GM12878 (cell line): ENCODE results near the gene PRM1. TPM values are rescaled to one million over a fixed set of nuclear protein-coding genes. Genes with fewer than 3 reads are reported as not detected.

ENCODE experiments used
- ATAC-seq: fragments of 200-7000 bp; cut with Tn5 transposase; 3 replicates; pipeline ENCODE4 v1.9.1; 2020; ENCODE audit warnings: mild to moderate bottlenecking, moderate library complexity
- BruUV-seq: library from RNA; stranded (reverse); fragments of 400-500 nt; replicated peaks from 2 replicates; lab custom pipeline; 2021; lab: Mats Ljungman, UMichigan
- CTCF ChIA-PET: fragments of 300-600 bp; sonication (Branson Sonifier 250); formaldehyde crosslinking; extraction: SDS; loops from one replicate; lab custom pipeline; 2021; ENCODE audit warnings: inconsistent platforms; lab: Yijun Ruan, JAX
- POLR2A ChIA-PET: fragments of 350-600 bp; formaldehyde crosslinking; extraction: SDS; loops from one replicate; lab custom pipeline; 2021; ENCODE audit warnings: inconsistent platforms; lab: Charles Lee
- RAD21 ChIA-PET: fragments of 300-600 bp; sonication (Branson Sonifier 250); formaldehyde crosslinking; loops from one replicate; lab custom pipeline; 2023; ENCODE audit warnings: antibody characterized with exemption; ENCODE audit not compliant: unreplicated experiment; lab: Charles Lee
- SMC1A ChIA-PET: fragments of 300-600 bp; sonication (Branson Sonifier 250); formaldehyde crosslinking; loops from one replicate; lab custom pipeline; 2023; ENCODE audit not compliant: unreplicated experiment, uncharacterized antibody; lab: Charles Lee
- DNase-seq: peaks from one replicate; pipeline ENCODE4 v3.0.0-alpha.2; 2011; ENCODE audit warnings: low read depth, low spot score
- FAIRE-seq: peaks from 3 replicates; lab custom pipeline; 2011; peaks lifted over from hg19 to GRCh38; lab: Jason Lieb, UNC
- H2AFZ ChIP-seq: 2 replicates; pipeline ENCODE4 v1.6.0; 2011; ENCODE audit warnings: low read depth, low read length, control low read depth; ENCODE audit not compliant: control insufficient read depth
- H3K27ac ChIP-seq: 2 replicates; pipeline ENCODE4 v1.5.1; 2011; ENCODE audit warnings: control low read depth; ENCODE audit not compliant: control insufficient read depth, insufficient read depth
- H3K27me3 ChIP-seq, 2 experiments: replicated peaks in 1 of 2; 2 replicates each; pipeline versions ENCODE4 v1.6.0 to v1.6.1; 2011; ENCODE audit warnings: low read length in 1 of 2; ENCODE audit not compliant: control insufficient read depth in 2 of 2, insufficient read depth in 2 of 2
- H3K36me3 ChIP-seq, 2 experiments: 2 replicates each; pipeline ENCODE4 v1.5.1; 2011; ENCODE audit warnings: low read length in 1 of 2; ENCODE audit not compliant: control insufficient read depth in 2 of 2, insufficient read depth in 2 of 2
- H3K4me1 ChIP-seq: 2 replicates; pipeline ENCODE4 v1.6.1; 2011; ENCODE audit warnings: mild to moderate bottlenecking, low read length, moderate library complexity, mixed read lengths; ENCODE audit not compliant: control insufficient read depth, insufficient read depth
- H3K4me2 ChIP-seq: 2 replicates; pipeline ENCODE4 v1.6.0; 2011; ENCODE audit warnings: control low read depth; ENCODE audit not compliant: control insufficient read depth, insufficient read depth
- H3K4me3 ChIP-seq: fragments of 200-600 bp; sonication (generic); 2 replicates; pipeline ENCODE4 v1.5.1; 2016
- H3K79me2 ChIP-seq: 2 replicates; pipeline ENCODE4 v1.6.0; 2011; ENCODE audit warnings: low read length; ENCODE audit not compliant: control insufficient read depth, insufficient read depth
- H3K9ac ChIP-seq: 2 replicates; pipeline ENCODE4 v1.8.0; 2011; ENCODE audit warnings: low read length, control low read depth, mixed read lengths; ENCODE audit not compliant: control insufficient read depth, insufficient read depth
- H3K9me3 ChIP-seq: replicated peaks from 3 replicates; pipeline ENCODE4 v1.5.1; 2011; ENCODE audit warnings: mild to moderate bottlenecking, low read length; ENCODE audit not compliant: control insufficient read depth, insufficient read depth
- H4K20me1 ChIP-seq: 2 replicates; pipeline ENCODE4 v1.6.0; 2011; ENCODE audit not compliant: control insufficient read depth, insufficient read depth
- CBFB ChIP-seq: IDR thresholded peaks from 2 replicates; pipeline ENCODE4 v1.6.1; 2016; ENCODE audit warnings: antibody characterized with exemption, low read depth
- ETV6 ChIP-seq, 2 experiments: fragments of 450-650 bp in 1 of 2; IDR thresholded peaks in 1 of 2; conservative IDR thresholded peaks in 1 of 2; 2 replicates each; pipeline ENCODE4 v1.6.1; 2014; ENCODE audit warnings: antibody characterized with exemption in 1 of 2, borderline replicate concordance in 1 of 2, low read depth in 1 of 2, mild to moderate bottlenecking in 1 of 2, moderate library complexity in 1 of 2
- EZH2 ChIP-seq: IDR thresholded peaks from 2 replicates; pipeline ENCODE4 v1.6.1; 2012; ENCODE audit warnings: low read depth, mild to moderate bottlenecking, control low read depth, inconsistent platforms, low read length, borderline replicate concordance; ENCODE audit not compliant: control insufficient read depth
- IRF3 ChIP-seq: fragments of 450-650 bp; IDR thresholded peaks from 2 replicates; pipeline ENCODE4 v1.6.1; 2014; ENCODE audit warnings: mild to moderate bottlenecking
- IRF4 ChIP-seq: IDR thresholded peaks from 2 replicates; pipeline ENCODE4 v1.6.1; 2011; ENCODE audit warnings: low read depth, low read length
- MTA3 ChIP-seq: IDR thresholded peaks from 2 replicates; pipeline ENCODE4 v1.6.1; 2012; ENCODE audit warnings: low read length, inconsistent platforms, borderline replicate concordance
- MXI1 ChIP-seq: fragments of 150-350 bp; IDR thresholded peaks from 2 replicates; pipeline ENCODE4 v1.6.1; 2011; ENCODE audit warnings: low read depth, mild to moderate bottlenecking, inconsistent platforms, low read length, improper control_type of control experiment
- RB1 ChIP-seq: fragments of 450-650 bp; formaldehyde crosslinking; IDR thresholded peaks from 2 replicates; pipeline ENCODE4 v1.6.1; 2017; ENCODE audit warnings: mild to moderate bottlenecking, borderline replicate concordance
- RFX5 ChIP-seq: IDR thresholded peaks from 2 replicates; pipeline ENCODE4 v1.6.1; 2011; ENCODE audit warnings: low read depth, low read length, improper control_type of control experiment
- SKIL ChIP-seq: fragments of 450-650 bp; IDR thresholded peaks from 2 replicates; pipeline ENCODE4 v1.6.1; 2017; ENCODE audit warnings: mild to moderate bottlenecking, low read depth, inconsistent platforms; ENCODE audit not compliant: poor library complexity, severe bottlenecking
- SPI1 ChIP-seq: IDR thresholded peaks from 2 replicates; pipeline ENCODE4 v1.6.1; 2011; ENCODE audit warnings: low read depth, mild to moderate bottlenecking, low read length, moderate library complexity, borderline replicate concordance; ENCODE audit not compliant: insufficient read depth
- WGBS: methylation state at CpG from one replicate; pipeline ENCODE4 v1.1.6; 2016; ENCODE audit warnings: low lambda C conversion rate; ENCODE audit not compliant: insufficient replicate concordance, insufficient coverage; ENCODE audit errors: missing lambda C conversion rate; 5-methylcytosine and 5-hydroxymethylcytosine counted together
- in situ Hi-C: fragments of 300-500 bp; cut with MboI; formaldehyde crosslinking; loops from 9 replicates; pipeline ENCODE4 v1.14.3; 2018; ENCODE audit warnings: mixed read lengths
- intact Hi-C: fragments of 100-400 bp; cut with micrococcal nuclease; formaldehyde crosslinking; loops from one replicate; pipeline ENCODE4 v1.14.2; 2022; ENCODE audit not compliant: unreplicated experiment
- polyA plus RNA-seq, 11 experiments: library from polyadenylated mRNA; depleted of rRNA in 4 of 11; unstranded in 6 of 11; stranded (reverse) in 5 of 11; fragments of >200 nt; fragmentation: Nextera tagmentation in 4 of 11; fragmentation: Illumina TruSeq in 1 of 11; extraction: Ambion mirVana in 4 of 11; extraction: Trizol in 1 of 11; gene quantifications; 1 replicate in 1 of 11; 2 replicates in 10 of 11; pipeline versions ENCODE4 v1.2.1 to v1.2.3, GENCODE V29; 2011 to 2016; ENCODE audit warnings: inconsistent platforms in 2 of 11, missing spikeins in 2 of 11, low read depth in 1 of 11
- total RNA-seq, 4 experiments: library from RNA; depleted of rRNA in 3 of 4; stranded (reverse); fragments of >200 nt in 3 of 4; fragmentation: Illumina TruSeq in 1 of 4; extraction: Trizol in 1 of 4; gene quantifications; 2 replicates each; pipeline versions ENCODE4 v1.2.1 to v1.2.3, GENCODE V29; 2013 to 2021

PRM1 gene
- total and polyA plus RNA-seq, 10 of the 15 experiments (the other 5 are each of a cell fraction or from before 2014, with no cell fraction given), result 0.20 TPM; not detected in 9

GRCh38 chr16:11278681-11279628 is 2.2 kb downstream of the PRM1 start:
- intact Hi-C loops, result no loop called here
- no TSS peak for BruUV-seq
- H3K4me3 ChIP-seq, result no peak overlapping the region

GRCh38 chr16:11277607-11278337 is 3.4 kb downstream of the PRM1 start:
- ChIA-PET POLR2A (no interaction called here), CTCF (no interaction called here), SMC1A (interaction anchor here (0.6 to 1.1 kb wide), 2 partner anchors 19 to 20 kb away, joined by 3 to 4 read pairs; no protein-coding TSS in a partner anchor), RAD21 (interaction anchor here (1.6 kb wide), 1 partner anchor 19 kb away, joined by 4 read pairs; no protein-coding TSS in a partner anchor)
- intact Hi-C loops, result no loop called here
- no peaks in the 10 kb centered on the region for H3K79me2 ChIP-seq
- no peak overlapping the region for H3K27ac ChIP-seq
- no peaks in the 10 kb centered on the region for H3K27me3 ChIP-seq
- no peaks in the 10 kb centered on the region for H4K20me1 ChIP-seq
- H3K9me3 ChIP-seq, result no peaks in the 10 kb centered on the region
- H3K4me3 ChIP-seq, result no peak overlapping the region
- ATAC-seq (no peak), DNase-seq (no peak), FAIRE-seq (no peak)
- in situ Hi-C loops, result no loop called here
- H3K4me1 ChIP-seq, result no peaks in the 10 kb centered on the region
- WGBS, result 67% methylated on average over 12 of the region's 12 CpGs
- H3K4me2 ChIP-seq, result no peak overlapping the region
- no peak overlapping the region for H2AFZ ChIP-seq
- no peaks in the 10 kb centered on the region for H3K36me3 ChIP-seq
- no TSS peak for BruUV-seq
- H3K9ac ChIP-seq, result no peak overlapping the region
- TF ChIP-seq RB1 (no peak), CBFB (no peak), EZH2 (no peak), RFX5 (no peak), IRF3 (no peak), SKIL (no peak), MTA3 (no peak), MXI1 (no peak), ETV6 (conservative IDR thresholded peaks at IDR 0.05 in 1 of 2, IDR thresholded peaks at IDR 0.05 in 1 of 2; ENCODE audit: borderline replicate concordance in 1 of 2, low read depth in 1 of 2) (no peak)

More at GRCh38 chr16:11278681-11279628, 2.2 kb downstream of the PRM1 start:
- ChIA-PET POLR2A (no interaction called here), CTCF (interaction anchor here (0.6 to 0.8 kb wide), 2 partner anchors 17 to 72 kb away, joined by 3 read pairs; no protein-coding TSS in a partner anchor), RAD21 (interaction anchor here (1.2 kb wide), 2 partner anchors 19 to 32 kb away, joined by 3 to 6 read pairs; no protein-coding TSS in a partner anchor), SMC1A (interaction anchor here (1.1 to 1.4 kb wide), 3 partner anchors 18 to 45 kb away, joined by 3 to 4 read pairs (median 4); no protein-coding TSS in a partner anchor)
- H3K27ac ChIP-seq, result no peak overlapping the region
- H4K20me1 ChIP-seq, result no peaks in the 10 kb centered on the region
- DNase-seq (no peak), ATAC-seq (peak; percentile 14; the same call in 2 of the 3 replicates), FAIRE-seq (no peak)
- no peak overlapping the region; the same call in 1 of the 2 replicates for H2AFZ ChIP-seq
- no peaks in the 10 kb centered on the region for H3K27me3 ChIP-seq
- in situ Hi-C loops, result no loop called here
- H3K9me3 ChIP-seq, result no peaks in the 10 kb centered on the region
- H3K4me1 ChIP-seq, result no peaks in the 10 kb centered on the region
- TF ChIP-seq IRF4 (no peak), SPI1 (peak; percentile 47; the same call in 1 of the 2 replicates)
- WGBS, result 50% methylated on average over 7 of the region's 7 CpGs
- no peak overlapping the region for H3K4me2 ChIP-seq
- no peaks in the 10 kb centered on the region for H3K79me2 ChIP-seq
- H3K36me3 ChIP-seq, result no peaks in the 10 kb centered on the region
- no peak overlapping the region for H3K9ac ChIP-seq
